Thyroid gland (tissue), 4 donors: ENCODE measurements around the gene BCL2L11. TPM values are rescaled to one million over a fixed set of nuclear protein-coding genes. Genes with fewer than 3 reads are reported as not detected.
A peak's percentile ranks its signal among the peaks of the same experiment; 100 is the strongest.

Experiments
- DNase-seq, 2 donors: peaks; one replicate each; pipeline ENCODE4 v3.0.0-alpha.2; 2019
- H3K27ac ChIP-seq, 3 donors: fragments of 200-600 bp; sonication (generic); 1 replicate in 2 of 3; 2 replicates in 1 of 3; pipeline ENCODE4 v1.5.1; 2016 to 2019; ENCODE audit warnings: mild to moderate bottlenecking in 1 of 3, moderate library complexity in 1 of 3
- H3K27me3 ChIP-seq: fragments of 200-600 bp; sonication (generic); one replicate; pipeline ENCODE4 v1.5.1; 2019
- H3K36me3 ChIP-seq, 2 donors: fragments of 200-600 bp; sonication (generic); one replicate each; pipeline ENCODE4 v1.5.1; 2016 to 2019
- H3K4me1 ChIP-seq, 2 donors: fragments of 200-600 bp; sonication (generic); one replicate each; pipeline ENCODE4 v1.5.1; 2017 to 2019
- H3K4me3 ChIP-seq, 3 donors: fragments of 200-600 bp; sonication (generic); replicated peaks in 1 of 3; 1 replicate in 2 of 3; 2 replicates in 1 of 3; pipeline ENCODE4 v1.5.1; 2016; ENCODE audit warnings: mild to moderate bottlenecking in 1 of 3
- H3K9me3 ChIP-seq: fragments of 200-600 bp; sonication (generic); one replicate; pipeline ENCODE4 v1.5.1; 2017
- CTCF ChIP-seq, 6 experiments: fragments of 200-600 bp in 3 of 6; fragments of 450-650 bp in 3 of 6; sonication (generic) in 3 of 6; IDR thresholded peaks; one replicate each; pipeline ENCODE4 v1.5.1; 2016 to 2019; ENCODE audit warnings: antibody characterized with exemption in 6 of 6, mild to moderate bottlenecking in 2 of 6, inconsistent platforms in 1 of 6, moderate library complexity in 1 of 6
- POLR2A ChIP-seq, 2 donors: fragments of 450-650 bp; IDR thresholded peaks; one replicate each; pipeline ENCODE4 v1.6.1; 2017; ENCODE audit warnings: antibody characterized with exemption in 2 of 2, mild to moderate bottlenecking in 2 of 2, moderate library complexity in 1 of 2
- WGBS, 2 donors: methylation state at CpG; one replicate each; pipeline ENCODE4 v1.1.5; 2017; 5-methylcytosine and 5-hydroxymethylcytosine counted together
- intact Hi-C: fragments of 100-400 bp; cut with DNase I; formaldehyde crosslinking; loops from one replicate; pipeline ENCODE4 v1.15.1; 2023
- total RNA-seq, 4 donors: library from RNA; depleted of rRNA; stranded (reverse); fragments of >200 nt; gene quantifications; one replicate each; pipeline ENCODE4 v1.2.3, GENCODE V29; 2016

The BCL2L11 gene
- total RNA-seq, 4 donors from 2014 or later = 48.4 to 90.6 (median 62.4) TPM

- peak overlapping the region; percentile 13 to 85 (median 69) for H3K4me3 ChIP-seq
- H3K27me3 ChIP-seq = peaks cover 7% of the 10 kb centered on the region
- DNase-seq = peak; percentile 68 to 71
- 0 to 1% methylated on average over 14 to 59 of the region's 80 CpGs for WGBS, 2 donors
- intact Hi-C loops = no loop called here
- H3K36me3 ChIP-seq = peaks cover 15 to 19% of the 10 kb centered on the region in 2 donors
- H3K27ac ChIP-seq = peak overlapping the region; percentile 86 to 93 (median 86)
- TF ChIP-seq POLR2A (IDR thresholded peaks at IDR 0.05) (no peak), CTCF (IDR thresholded peaks at IDR 0.05) (no peak)
- no peaks in the 10 kb centered on the region for H3K9me3 ChIP-seq
- H3K4me1 ChIP-seq = peaks cover 47 to 53% of the 10 kb centered on the region in 2 donors
Observed at GRCh38 chr2:111121028-111121827, 514 bp downstream of the BCL2L11 start.

GRCh38 chr2:111121828-111122630 lies 1.3 kb downstream of the BCL2L11 start:
- DNase-seq = peak; percentile 90 to 92
- H3K27ac ChIP-seq = peak overlapping the region; percentile 86 to 93 (median 86)
- peaks cover 15 to 19% of the 10 kb centered on the region in 2 donors for H3K36me3 ChIP-seq
- peaks cover 50 to 58% of the 10 kb centered on the region in 2 donors for H3K4me1 ChIP-seq
- peak; percentile 91 to 99 for TF ChIP-seq POLR2A (IDR thresholded peaks at IDR 0.05)
- TF ChIP-seq CTCF (IDR thresholded peaks at IDR 0.05) = no peak
- peaks cover 7% of the 10 kb centered on the region for H3K27me3 ChIP-seq
- 0% methylated on average over 3 to 16 of the region's 93 CpGs for WGBS, 2 donors
- H3K9me3 ChIP-seq = no peaks in the 10 kb centered on the region
- H3K4me3 ChIP-seq = peak overlapping the region; percentile 13 to 85 (median 69)
- intact Hi-C loops = no loop called here

- H3K4me1 ChIP-seq = peaks cover 49 to 59% of the 10 kb centered on the region in 2 donors
- no peaks in the 10 kb centered on the region for H3K9me3 ChIP-seq
- peak overlapping the region; percentile 49 to 90 (median 76) for H3K4me3 ChIP-seq
- H3K27me3 ChIP-seq = peaks cover 7% of the 10 kb centered on the region
- peak overlapping the region; percentile 79 to 99 (median 95) for H3K27ac ChIP-seq
- TF ChIP-seq POLR2A (IDR thresholded peaks at IDR 0.05) = peak in 1 of 2 donors; percentile 81
- TF ChIP-seq CTCF (IDR thresholded peaks at IDR 0.05) = no peak
- intact Hi-C loops = no loop called here
- H3K36me3 ChIP-seq = peaks cover 15 to 19% of the 10 kb centered on the region in 2 donors
- DNase-seq = peak; percentile 82 to 84
- WGBS, 2 donors = 0% methylated on average over 26 to 29 of the region's 92 CpGs
Observed at GRCh38 chr2:111122631-111123421, 2.1 kb downstream of the BCL2L11 start.

GRCh38 chr2:111123751-111124150 lies 3.0 kb downstream of the BCL2L11 start:
- Histone ChIP-seq H3K36me3 (peaks cover 15 to 19% of the 10 kb centered on the region in 2 donors), H3K4me3 (peak overlapping the region in 1 of 3 donors; percentile 76), H3K4me1 (peaks cover 44 to 60% of the 10 kb centered on the region in 2 donors), H3K27me3 (peaks cover 5% of the 10 kb centered on the region), H3K27ac (no peak overlapping the region), H3K9me3 (no peaks in the 10 kb centered on the region)
- no peak for DNase-seq
- 88 to 89% methylated on average over 7 of the region's 7 CpGs for WGBS, 2 donors
- TF ChIP-seq CTCF (IDR thresholded peaks at IDR 0.05) = no peak
- TF ChIP-seq POLR2A (IDR thresholded peaks at IDR 0.05) = no peak
- intact Hi-C loops = no loop called here
